ENCODE results near the gene UST.
"Not testable (repeated sequence)": the region's sequence is repeated elsewhere in the genome, so short reads cannot be mapped to it uniquely, and the experiment has no call there.

UST gene

DNA sequence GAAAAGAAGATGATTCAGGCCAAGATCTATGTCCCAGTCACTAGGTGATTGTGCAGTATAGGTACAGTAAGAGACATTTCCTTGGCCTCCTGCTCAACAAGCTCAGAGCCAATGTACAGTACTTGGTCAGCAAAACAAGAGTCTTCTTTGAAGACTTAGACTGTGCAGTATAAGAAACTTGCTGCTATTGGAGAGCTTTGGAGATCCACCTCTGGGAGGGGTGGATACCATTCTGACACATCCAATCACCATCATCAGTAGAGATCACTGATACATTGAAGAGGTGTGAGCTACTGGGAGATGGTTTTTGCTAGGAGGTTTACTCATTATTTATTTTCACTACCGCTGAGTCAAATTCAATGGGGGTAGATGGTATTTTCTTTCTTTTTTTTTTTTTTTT is 77.5 kb downstream of the UST start:
- DNase-seq: no peak
- intact Hi-C loops (cut with DNase I): no loop called here

DNA sequence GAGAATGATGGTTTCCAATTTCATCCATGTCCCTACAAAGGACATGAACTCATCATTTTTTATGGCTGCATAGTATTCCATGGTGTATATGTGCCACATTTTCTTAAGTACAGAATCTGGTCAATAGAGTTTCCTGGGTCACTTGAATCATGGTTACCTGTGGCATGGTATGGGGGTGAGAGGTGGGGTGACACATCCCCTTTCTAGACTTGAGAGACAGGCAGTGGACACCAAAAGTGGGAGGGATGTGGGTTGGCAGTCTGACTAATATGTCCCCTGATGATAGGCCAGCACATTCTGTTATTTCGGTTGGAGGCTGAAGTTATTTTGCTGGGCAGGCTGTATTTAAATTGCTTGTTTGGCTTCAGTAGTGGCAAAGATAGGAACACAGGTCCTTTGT is 78.1 kb downstream of the UST start:
- DNase-seq: no peak
- intact Hi-C loops (cut with DNase I): no loop called here

DNA sequence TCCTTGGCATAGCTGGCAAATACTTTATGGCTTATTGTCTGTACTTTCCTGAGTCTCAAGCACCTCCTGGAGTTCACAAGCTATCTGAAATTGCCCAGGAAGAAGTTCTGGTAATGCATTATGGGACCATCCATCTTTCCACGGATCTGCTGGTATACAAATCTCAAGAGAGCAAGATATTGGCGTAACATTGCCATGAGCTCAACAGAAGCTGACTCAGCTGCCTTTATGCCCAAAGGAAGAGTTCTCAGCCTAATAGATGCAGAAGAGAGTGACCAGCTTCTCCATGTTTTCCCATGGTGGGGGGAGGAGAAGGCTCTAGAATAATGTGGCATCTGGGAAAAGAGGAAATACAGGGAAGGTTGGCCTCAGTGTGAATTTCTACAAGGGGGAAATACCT is 78.7 kb downstream of the UST start:
- DNase-seq: no peak
- intact Hi-C loops (cut with DNase I): no loop called here

DNA sequence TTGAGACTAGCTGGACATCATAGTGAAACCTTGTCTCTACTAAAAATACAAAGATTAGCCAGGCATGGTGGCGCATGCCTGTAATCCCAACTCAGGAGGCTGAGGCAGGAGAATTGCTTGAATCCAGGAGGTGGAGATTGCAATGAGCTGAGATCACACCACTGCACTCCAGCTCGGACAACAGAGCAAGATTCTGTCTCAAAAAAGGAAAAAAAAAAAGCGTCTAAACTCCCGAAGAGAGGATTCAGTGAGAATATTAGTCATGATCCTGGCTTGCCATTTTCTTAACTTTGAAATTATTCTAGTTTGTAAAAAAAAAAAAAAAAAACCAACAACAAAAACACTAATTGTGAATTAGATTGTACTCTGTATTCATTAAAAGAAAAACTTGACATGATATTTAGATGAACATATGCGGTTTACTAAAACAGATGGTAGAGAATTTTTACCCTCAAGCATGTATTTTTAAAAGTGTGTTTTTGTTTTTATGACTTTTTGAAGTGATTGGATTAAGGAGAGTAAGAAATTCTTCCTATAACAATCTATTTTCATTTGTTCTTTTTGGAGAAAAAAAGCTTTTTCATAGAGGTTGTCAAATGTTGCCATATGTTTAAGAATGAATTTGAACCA is 80.7 kb downstream of the UST start:
- no peak for DNase-seq

DNA sequence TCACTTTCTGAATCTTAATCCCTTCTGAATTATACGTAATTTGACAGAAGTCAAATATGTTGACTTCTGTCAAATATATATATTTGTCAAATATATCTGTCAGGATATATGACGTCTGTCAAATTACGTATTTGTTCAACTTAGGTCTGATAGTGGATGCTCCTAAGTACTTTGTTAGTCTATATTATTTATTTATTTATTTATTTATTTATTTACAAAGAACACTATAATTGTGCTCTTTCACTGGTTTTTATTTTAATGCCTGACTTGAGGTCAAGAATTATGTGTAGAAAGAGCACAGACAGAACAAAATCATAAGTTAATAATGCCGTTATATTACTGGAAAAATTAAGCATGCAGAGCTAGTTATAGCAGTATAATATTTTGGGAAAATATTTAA is 81.2 kb downstream of the UST start:
- intact Hi-C loops (cut with DNase I): no loop called here
- no peak for DNase-seq

More for the DNA sequence above, 80.7 kb downstream of the UST start:
- intact Hi-C loops (cut with DNase I): no loop called here

DNA sequence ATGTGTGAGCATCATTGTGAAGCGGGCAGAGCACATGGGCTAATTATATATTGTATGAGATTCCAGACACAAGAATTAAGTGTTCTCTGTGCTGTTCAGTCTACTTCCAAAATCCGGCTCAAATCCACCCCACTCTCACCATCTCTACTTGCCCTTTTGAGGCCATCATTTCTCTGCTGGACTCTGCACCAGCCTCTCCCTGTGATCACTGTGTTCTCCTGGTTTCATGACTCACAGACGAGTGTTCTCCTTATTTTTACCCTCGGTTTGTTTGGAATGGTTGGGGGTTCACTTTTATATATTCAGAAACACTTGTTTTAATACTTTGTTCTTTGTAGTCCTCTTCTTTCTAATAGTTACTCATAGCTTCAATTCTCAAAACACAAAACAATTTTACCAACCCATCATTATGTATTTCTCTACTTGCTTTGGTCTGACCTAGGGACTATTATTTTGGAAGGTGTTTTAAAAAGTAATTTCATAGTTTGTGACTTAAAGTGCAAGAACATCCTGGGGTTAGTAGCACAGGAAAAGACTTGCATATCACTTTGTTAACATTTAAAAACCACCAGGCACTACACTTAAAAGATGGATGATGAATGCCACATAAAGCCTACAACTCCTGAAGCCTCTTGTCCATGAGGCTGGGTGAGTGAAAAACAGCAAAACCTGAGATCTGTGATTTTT is 82.7 kb downstream of the UST start:
- DNase-seq: no peak
- intact Hi-C loops (cut with DNase I): no loop called here

DNA sequence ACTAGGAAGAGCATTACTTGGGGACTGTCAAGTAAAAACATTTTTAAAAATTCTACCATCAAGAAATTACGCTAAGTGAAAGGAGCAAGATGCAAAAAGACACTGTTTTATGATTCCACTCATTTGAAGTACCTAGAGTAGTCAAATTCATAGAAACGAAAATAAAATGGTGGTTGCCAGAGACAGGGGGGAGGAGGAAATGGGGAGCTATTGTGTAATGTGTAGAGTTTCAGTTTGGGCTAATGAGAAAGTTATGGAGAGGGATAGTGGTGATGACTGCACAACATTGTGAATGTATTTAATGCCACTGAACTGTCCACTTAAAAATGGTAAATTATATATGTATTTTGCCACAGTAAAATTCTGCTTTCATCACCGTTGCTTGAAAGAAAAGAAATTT is 83.8 kb downstream of the UST start:
- DNase-seq: no peak
- intact Hi-C loops (cut with DNase I): no loop called here

DNA sequence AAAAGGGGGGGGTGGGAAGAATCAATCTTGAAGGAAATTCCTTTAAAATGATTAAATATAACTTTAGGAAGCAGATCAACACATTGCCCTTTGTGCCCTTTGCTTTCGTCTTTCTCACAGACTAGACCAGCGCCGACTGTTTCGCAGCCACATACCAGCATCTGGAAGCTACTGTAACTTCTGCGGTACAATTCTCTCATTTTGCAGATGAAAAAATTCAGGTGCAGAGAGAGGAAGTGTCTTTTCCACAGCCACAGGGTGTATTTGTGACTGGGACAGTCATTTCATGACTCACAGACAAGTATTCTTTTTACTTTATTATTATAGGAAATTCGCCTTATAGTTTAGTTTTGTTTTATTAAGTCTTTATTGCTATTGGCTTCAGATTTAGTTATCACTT is 84.2 kb downstream of the UST start:
- intact Hi-C loops (cut with DNase I): no loop called here
- no peak for DNase-seq

DNA sequence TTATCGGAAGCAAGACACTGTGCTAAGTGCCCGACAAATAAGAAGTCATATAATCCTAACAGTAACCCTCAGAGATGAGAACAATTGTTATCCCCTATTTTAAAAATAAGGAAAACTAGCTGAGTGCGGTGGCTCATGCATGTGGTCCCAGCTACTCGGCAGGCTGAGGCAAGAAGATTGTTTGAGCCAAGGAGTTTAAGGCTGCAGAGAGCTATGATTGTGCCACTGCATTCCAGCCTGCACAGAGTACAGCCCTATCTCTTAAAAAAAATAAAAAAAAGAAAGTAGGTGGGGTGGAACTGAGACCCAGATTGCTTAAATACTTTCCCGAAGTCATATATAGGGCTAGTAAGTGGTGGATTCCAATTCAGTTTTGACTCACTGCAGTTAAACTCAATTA is 84.7 kb downstream of the UST start:
- intact Hi-C loops (cut with DNase I): no loop called here
- no peak for DNase-seq

DNA sequence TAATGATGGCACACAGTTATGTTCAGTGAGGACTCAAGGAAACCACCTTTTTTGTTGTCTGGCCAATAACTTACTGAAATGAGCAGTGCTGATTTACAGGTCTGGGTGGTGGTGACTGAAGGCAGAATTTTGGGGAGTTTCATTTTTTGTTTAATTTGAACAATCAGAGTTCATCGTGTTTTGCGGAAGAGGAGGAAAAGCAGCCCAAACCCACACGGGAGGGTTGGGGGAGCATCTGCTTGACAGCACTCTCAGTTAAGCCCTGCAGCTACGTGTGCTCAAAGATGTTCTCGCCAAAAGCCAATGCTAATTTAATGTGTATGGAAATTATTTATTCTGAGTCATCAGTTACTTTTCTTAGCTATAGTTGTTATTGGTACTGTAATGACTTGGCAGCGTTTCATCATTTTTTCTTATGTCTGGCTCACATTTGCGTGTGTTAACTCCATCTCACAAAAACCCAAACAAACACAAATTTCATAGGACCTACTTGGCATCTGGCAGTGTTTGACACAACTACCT is 89.2 kb downstream of the UST start:
- intact Hi-C loops (cut with DNase I): no loop called here
- no peak for DNase-seq

DNA sequence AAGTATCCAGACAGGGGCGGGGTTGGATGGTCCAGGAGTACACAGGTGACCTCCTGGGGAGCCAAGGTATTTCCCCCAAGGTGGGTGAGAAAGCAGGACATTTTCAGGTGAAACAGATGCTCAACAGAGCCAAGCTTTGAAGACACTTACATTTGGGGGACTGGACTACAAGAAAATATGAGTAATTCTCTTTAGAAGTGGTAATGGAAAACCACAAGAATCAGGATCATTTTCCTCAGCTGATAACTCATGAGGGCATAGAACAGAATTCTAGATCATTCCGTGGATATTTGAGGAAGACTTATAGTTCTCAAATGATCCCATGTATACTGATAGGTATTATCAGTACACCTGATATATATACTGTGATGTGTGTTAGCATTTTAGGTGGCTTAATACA is 89.9 kb downstream of the UST start:
- DNase-seq: no peak
- intact Hi-C loops (cut with DNase I): no loop called here

DNA sequence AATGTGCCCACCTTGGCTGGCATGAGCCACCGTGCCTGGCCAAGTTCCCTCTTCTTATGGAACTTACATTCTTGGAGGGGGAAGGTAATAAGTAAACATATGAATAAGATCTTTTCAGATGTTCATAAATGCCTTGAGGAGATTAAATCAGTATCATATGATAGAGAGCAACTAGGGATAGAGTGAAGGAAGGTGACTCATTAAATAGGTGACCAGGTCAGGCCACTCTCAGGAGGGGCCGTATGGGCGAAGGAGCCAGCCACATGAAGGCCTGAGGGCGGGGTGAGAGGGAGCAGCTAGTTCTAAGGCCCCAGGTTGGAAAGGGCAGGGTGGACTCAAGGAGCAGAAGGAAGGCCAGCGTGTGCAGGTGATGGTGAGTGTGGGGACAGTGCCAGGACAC is 91.1 kb downstream of the UST start:
- no peak for DNase-seq
- intact Hi-C loops (cut with DNase I): no loop called here

DNA sequence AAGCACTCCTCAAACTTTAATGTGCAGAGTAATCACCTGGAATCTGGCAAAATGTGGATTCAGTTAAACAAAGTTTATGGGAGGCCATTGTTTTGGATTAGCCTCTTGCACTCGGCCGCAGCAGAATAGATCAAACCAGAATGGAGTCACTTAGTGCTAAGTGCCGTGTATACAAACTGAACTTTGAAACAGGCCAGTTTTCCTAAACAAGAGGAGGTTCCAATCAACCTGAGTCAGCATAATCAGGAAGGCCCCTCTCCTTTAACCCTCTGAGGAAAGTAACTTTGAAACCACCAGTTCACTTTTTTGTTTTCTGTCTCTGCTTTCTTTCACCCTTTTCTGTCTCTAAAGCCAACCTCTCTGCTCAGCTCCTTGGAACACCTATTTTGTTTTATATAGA is 92.2 kb downstream of the UST start:
- no peak for DNase-seq
- intact Hi-C loops (cut with DNase I): no loop called here

DNA sequence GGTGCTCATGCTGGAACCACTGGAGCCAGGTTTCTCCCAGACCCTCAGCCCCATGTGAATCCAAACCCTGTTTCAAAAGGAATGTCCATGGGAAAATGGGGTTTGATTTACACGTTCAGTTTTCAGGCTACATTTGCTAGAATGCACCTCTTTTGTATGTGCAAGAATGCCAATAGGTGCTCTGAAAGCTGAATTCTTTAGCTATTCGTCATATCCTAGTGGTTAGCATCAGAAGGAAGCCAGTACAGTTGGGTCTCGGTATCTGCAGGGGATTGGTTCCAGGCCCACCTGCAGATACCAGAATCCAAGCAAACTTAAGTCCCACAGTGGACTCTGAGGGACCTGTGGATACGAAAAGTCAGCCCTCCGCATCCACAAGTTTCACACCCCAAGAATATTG is 93.4 kb downstream of the UST start:
- no peak for DNase-seq
- intact Hi-C loops (cut with DNase I): no loop called here

DNA sequence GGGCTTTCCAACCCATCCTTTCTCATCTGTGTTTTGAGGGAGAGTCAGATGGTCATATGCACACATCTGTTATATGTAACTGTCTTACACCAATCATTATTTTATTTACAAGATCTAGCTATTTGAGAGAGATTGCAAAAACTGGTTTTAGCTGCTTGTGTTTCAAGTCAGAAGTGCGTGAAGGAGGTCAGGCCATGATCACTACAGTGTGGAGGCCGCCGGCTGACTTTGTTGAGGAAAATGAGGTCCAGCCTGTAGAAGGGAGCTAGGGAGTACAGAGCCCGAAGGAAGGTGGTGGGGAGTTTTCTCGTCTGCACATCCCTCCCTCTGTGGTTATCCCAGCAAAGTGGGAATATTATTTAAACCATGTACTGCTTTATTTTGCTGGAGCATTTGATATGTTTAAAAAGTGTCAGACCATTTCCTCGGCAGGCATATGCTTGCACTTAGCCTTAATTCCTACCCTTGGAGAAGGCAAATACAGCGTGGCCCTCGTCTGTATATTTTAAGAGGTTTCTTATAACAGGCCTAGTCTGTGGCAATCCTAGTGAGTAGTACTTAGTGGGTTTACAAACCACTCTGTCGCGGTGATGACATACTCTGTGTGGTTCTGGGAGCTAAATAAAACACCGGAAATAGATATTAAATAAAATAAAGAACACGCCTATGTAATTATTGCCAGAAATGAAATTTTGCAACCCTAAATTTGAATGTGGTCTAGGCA is 95.6 kb downstream of the UST start:
- DNase-seq: no peak
- intact Hi-C loops (cut with DNase I): no loop called here

DNA sequence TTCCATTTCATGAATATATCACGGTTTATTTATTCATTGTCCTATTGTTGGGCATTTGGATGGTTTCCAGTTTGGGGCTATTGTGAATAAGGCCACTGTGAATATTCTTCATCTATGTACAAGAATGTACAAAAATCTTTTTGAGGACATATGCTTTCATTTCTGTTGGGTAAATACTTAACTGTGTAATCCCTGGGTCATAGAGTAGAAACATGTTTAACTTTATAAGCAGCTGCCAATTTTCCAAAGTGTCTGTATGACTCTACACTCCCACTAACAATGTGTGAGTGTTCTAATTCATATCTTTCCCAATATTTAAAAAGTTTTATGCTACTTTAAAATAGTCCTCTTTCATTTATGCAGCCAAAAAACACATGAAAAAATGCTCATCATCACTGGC is 98.6 kb downstream of the UST start:
- DNase-seq: no peak
- intact Hi-C loops (cut with DNase I): no loop called here

DNA sequence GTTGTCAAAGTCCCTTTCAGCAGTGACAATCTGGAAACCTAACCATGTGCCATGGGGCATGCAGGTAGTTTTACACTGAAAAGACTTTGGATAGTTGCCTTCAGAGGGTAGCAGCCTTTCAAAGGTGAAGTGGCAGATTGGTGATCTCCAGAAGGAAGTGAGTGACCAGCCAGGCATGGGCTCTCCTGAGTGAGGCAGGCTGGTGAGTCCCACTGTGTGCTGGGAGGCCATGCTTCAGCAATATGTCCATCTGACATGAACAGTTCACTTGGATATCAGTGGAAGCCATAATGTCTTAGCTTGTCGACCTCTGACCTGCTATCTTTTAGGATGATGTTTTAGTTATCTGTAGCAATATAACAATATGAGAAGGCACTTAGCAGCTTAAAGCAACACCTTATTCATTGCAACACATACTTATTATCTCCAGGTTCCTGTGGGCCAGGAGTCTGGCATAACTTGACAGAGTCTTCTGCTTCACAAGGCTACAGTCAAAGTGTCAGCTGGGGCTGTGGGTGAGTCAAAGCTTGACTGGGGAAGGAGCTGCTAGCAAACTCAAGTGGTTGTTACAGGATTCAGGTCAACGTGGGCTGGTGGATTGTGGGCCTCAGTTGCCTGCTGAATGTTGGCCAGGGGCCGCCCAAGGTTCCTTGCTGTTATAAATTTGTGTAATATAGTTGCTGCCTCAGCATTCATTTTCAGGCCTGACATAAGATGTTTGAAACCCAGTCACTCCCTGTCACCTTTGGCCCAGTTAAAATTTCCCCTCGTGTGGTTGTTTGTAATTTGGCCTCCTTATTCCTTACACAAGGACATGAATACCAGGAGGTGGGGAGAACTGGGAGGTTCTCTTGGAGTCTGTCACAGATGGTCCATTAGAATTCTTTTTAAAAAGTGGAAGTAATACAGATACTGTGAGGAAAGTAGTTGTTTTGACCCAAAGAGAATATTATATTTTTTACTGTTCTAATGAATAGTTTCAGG is 100.2 kb downstream of the UST start:
- intact Hi-C loops (cut with DNase I): no loop called here
- no peak for DNase-seq

DNA sequence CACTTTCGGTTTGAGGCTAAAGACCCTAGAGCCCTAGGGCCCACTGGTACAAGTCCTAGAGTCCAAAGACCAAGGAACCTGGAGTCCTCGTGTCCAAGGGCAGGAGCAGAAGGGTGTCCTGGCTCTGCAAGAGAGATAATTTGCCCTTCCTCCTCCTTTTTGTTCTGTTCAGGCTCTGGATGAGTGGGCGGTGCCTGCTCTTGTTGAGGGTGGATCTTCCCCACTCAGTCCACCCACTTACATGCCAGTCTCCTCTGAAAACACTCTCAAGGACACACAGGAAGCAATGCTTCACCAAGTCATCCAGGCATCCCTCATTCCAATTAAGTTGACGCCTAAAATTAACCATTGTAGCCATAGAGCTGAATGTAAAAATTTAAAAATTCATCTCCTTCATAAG is 102.1 kb downstream of the UST start:
- peak in 32 of 42 donors; percentile 10 to 78 (median 34) for DNase-seq
- intact Hi-C loops (cut with DNase I): no loop called here

DNA sequence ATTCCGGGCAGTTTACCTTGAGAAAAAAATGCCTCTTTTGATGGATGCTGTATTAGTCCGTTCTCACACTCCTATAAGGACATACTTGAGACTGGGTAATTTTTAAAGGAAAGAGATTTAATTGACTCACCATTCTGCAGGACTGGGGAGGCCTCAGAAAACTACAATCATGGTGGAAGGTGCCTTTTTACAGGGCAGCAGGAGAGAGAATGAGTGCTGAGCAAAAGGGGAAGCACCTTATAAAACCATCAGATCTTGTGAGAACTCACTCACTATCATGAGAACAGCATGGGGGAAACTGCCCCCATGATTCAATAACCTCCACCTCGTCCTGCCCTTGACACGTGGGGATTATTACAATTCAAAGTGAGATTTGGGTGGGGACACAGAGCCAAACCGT is 102.6 kb downstream of the UST start:
- DNase-seq; intact Hi-C loops (cut with DNase I): not testable (repeated sequence)

Measured in head of caudate nucleus (tissue), 42 donors.